Neural cell (in vitro differentiated cells): ENCODE data around the gene WDR4. TPM values are rescaled to one million over a fixed set of nuclear protein-coding genes. Genes with fewer than 3 reads are reported as not detected.

Experiments
- H2AFZ ChIP-seq: fragments of 200-600, 300-800 bp; sonication (generic), shearing (Covaris generic); 2 replicates; pipeline ENCODE4 v1.6.0; 2014; ENCODE audit warnings: low read depth, mild to moderate bottlenecking, antibody characterized with exemption, low read length, moderate library complexity
- H3F3A ChIP-seq: fragments of 200-600 bp; shearing (Covaris generic); 2 replicates; pipeline ENCODE4 v1.6.1; 2016; ENCODE audit warnings: mild to moderate bottlenecking, moderate library complexity, mixed read lengths, antibody characterized with exemption, low read length; ENCODE audit not compliant: insufficient read depth, poor library complexity, severe bottlenecking
- H3K27ac ChIP-seq: fragments of 200-600, 300-800 bp; sonication (generic), shearing (Covaris generic); 2 replicates; pipeline ENCODE4 v1.5.1; 2014; ENCODE audit warnings: mild to moderate bottlenecking, low read length, moderate library complexity
- H3K27me3 ChIP-seq: fragments of 300-800, 200-600 bp; sonication (generic), shearing (Covaris generic); 2 replicates; pipeline ENCODE4 v1.6.0; 2014; ENCODE audit warnings: mild to moderate bottlenecking, low read depth, low read length, moderate library complexity; ENCODE audit not compliant: insufficient read depth
- H3K36me3 ChIP-seq: fragments of 300-800, 200-600 bp; sonication (generic), shearing (Covaris generic); 2 replicates; pipeline ENCODE4 v1.5.1; 2014; ENCODE audit warnings: mild to moderate bottlenecking, antibody characterized with exemption, low read length, moderate library complexity; ENCODE audit not compliant: insufficient read depth
- H3K4me2 ChIP-seq: fragments of 300-800, 200-600 bp; sonication (generic), shearing (Covaris generic); 2 replicates; pipeline ENCODE4 v1.6.0; 2014; ENCODE audit warnings: mild to moderate bottlenecking, low read length
- H3K4me3 ChIP-seq: fragments of 300-800, 200-600 bp; sonication (generic), shearing (Covaris generic); 2 replicates; pipeline ENCODE4 v1.5.1; 2014; ENCODE audit warnings: mild to moderate bottlenecking, low read length, moderate library complexity
- H3K79me2 ChIP-seq: fragments of 200-600 bp; shearing (Covaris generic); replicated peaks from 2 replicates; pipeline ENCODE4 v1.6.0; 2014; ENCODE audit warnings: mild to moderate bottlenecking, low read length, moderate library complexity; ENCODE audit not compliant: insufficient read depth
- H3K9ac ChIP-seq: fragments of 300-800, 200-600 bp; sonication (generic), shearing (Covaris generic); 2 replicates; pipeline ENCODE4 v1.6.1; 2016; ENCODE audit warnings: mild to moderate bottlenecking, low read length, mixed read lengths
- H3K9me2 ChIP-seq: fragments of 200-600 bp; shearing (Covaris generic); 2 replicates; pipeline ENCODE4 v1.6.1; 2016; ENCODE audit warnings: mild to moderate bottlenecking, low read length, mixed read lengths; ENCODE audit not compliant: insufficient read depth
- H3K9me3 ChIP-seq: fragments of 200-600, 300-800 bp; sonication (generic), shearing (Covaris generic); 2 replicates; pipeline ENCODE4 v1.6.1; 2016; ENCODE audit warnings: mild to moderate bottlenecking, mixed run types, low read length, moderate library complexity, mixed read lengths
- H4K20me1 ChIP-seq: fragments of 200-600 bp; shearing (Covaris generic); 2 replicates; pipeline ENCODE4 v1.6.1; 2016; ENCODE audit warnings: mild to moderate bottlenecking, mixed run types; ENCODE audit not compliant: insufficient read depth
- EP300 ChIP-seq: fragments of 450-650 bp; conservative IDR thresholded peaks from 2 replicates; pipeline ENCODE4 v1.6.1; 2014; ENCODE audit warnings: antibody characterized with exemption, mild to moderate bottlenecking, moderate library complexity; ENCODE audit not compliant: poor library complexity, severe bottlenecking
- EZH2 ChIP-seq: fragments of 200-600, 300-800 bp; shearing (Covaris generic), sonication (generic); IDR thresholded peaks from 2 replicates; pipeline ENCODE4 v1.6.1; 2014; ENCODE audit warnings: antibody characterized with exemption, low read length, borderline replicate concordance, mild to moderate bottlenecking; ENCODE audit not compliant: insufficient read depth, poor library complexity, severe bottlenecking
- MXI1 ChIP-seq: fragments of 450-650 bp; conservative IDR thresholded peaks from 2 replicates; pipeline ENCODE4 v1.6.1; 2014; ENCODE audit warnings: antibody characterized with exemption, mild to moderate bottlenecking; ENCODE audit not compliant: poor library complexity, severe bottlenecking
- POLR2AphosphoS5 ChIP-seq: IDR thresholded peaks from 2 replicates; pipeline ENCODE4 v1.6.1; 2012
- RAD21 ChIP-seq: fragments of 450-650 bp; conservative IDR thresholded peaks from 2 replicates; pipeline ENCODE4 v1.6.1; 2014; ENCODE audit warnings: antibody characterized with exemption, mild to moderate bottlenecking, moderate library complexity
- SMC3 ChIP-seq: fragments of 450-650 bp; conservative IDR thresholded peaks from 2 replicates; pipeline ENCODE4 v1.6.1; 2014; ENCODE audit warnings: antibody characterized with exemption, mild to moderate bottlenecking, moderate library complexity; ENCODE audit not compliant: poor library complexity
- TAF1 ChIP-seq: IDR thresholded peaks from 2 replicates; pipeline ENCODE4 v1.6.1; 2012; ENCODE audit warnings: low read depth
- polyA plus RNA-seq: library from polyadenylated mRNA; depleted of rRNA; stranded (reverse); fragments of >200 nt; gene quantifications from 2 replicates; pipeline ENCODE4 v1.2.3, GENCODE V29; 2014
- TF ChIP-seq, protein P1 (sequence below): IDR thresholded peaks from 2 replicates; pipeline ENCODE4 v1.6.1; 2012; ENCODE audit warnings: borderline replicate concordance
- TF ChIP-seq, protein P2 (sequence below): fragments of 450-650 bp; IDR thresholded peaks from 2 replicates; pipeline ENCODE4 v1.5.1; 2014; ENCODE audit warnings: antibody characterized with exemption, mild to moderate bottlenecking, moderate library complexity; ENCODE audit not compliant: poor library complexity, severe bottlenecking

WDR4 gene
- polyA plus RNA-seq, 1 donor from 2014 or later: 9.2 TPM

DNA sequence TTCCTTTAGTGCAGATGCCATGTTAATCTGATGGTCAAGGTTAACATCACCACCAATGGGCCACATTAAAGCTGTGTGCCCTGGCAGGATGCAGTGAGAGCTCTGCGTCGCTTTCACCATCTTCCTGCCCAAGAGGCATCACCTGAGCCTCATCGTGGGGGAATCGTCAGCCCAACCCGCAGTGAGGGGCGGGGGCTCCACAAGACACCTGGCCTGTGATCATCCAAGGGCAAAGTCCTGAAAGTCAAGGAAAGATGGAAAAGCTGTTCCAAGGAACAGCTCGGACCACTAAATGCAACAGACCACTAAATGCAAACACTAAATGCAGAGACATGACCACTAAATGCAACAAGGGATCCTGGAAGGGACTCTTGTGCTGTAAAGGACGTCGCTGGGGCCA is 49.9 kb downstream of the WDR4 start:
- Histone ChIP-seq H3K9me3 (no peaks in the 10 kb centered on the region), H4K20me1 (no peaks in the 10 kb centered on the region), H3K4me3 (no peak overlapping the region), H3K4me2 (no peak overlapping the region), H3K79me2 (no peaks in the 10 kb centered on the region), H3K9ac (no peak overlapping the region), H3K27ac (no peak overlapping the region), H2AFZ (no peak overlapping the region), H3K27me3 (no peaks in the 10 kb centered on the region), H3F3A (no peaks in the 10 kb centered on the region), H3K9me2 (no peaks in the 10 kb centered on the region), H3K36me3 (no peaks in the 10 kb centered on the region)
- TF ChIP-seq RAD21: no peak
- TF ChIP-seq EP300: no peak
- TF ChIP-seq POLR2AphosphoS5: no peak
- TF ChIP-seq MXI1: no peak
- no peak for TF ChIP-seq EZH2
- TF ChIP-seq, protein P1, sequence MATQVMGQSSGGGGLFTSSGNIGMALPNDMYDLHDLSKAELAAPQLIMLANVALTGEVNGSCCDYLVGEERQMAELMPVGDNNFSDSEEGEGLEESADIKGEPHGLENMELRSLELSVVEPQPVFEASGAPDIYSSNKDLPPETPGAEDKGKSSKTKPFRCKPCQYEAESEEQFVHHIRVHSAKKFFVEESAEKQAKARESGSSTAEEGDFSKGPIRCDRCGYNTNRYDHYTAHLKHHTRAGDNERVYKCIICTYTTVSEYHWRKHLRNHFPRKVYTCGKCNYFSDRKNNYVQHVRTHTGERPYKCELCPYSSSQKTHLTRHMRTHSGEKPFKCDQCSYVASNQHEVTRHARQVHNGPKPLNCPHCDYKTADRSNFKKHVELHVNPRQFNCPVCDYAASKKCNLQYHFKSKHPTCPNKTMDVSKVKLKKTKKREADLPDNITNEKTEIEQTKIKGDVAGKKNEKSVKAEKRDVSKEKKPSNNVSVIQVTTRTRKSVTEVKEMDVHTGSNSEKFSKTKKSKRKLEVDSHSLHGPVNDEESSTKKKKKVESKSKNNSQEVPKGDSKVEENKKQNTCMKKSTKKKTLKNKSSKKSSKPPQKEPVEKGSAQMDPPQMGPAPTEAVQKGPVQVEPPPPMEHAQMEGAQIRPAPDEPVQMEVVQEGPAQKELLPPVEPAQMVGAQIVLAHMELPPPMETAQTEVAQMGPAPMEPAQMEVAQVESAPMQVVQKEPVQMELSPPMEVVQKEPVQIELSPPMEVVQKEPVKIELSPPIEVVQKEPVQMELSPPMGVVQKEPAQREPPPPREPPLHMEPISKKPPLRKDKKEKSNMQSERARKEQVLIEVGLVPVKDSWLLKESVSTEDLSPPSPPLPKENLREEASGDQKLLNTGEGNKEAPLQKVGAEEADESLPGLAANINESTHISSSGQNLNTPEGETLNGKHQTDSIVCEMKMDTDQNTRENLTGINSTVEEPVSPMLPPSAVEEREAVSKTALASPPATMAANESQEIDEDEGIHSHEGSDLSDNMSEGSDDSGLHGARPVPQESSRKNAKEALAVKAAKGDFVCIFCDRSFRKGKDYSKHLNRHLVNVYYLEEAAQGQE: no peak
- TF ChIP-seq, protein P2, sequence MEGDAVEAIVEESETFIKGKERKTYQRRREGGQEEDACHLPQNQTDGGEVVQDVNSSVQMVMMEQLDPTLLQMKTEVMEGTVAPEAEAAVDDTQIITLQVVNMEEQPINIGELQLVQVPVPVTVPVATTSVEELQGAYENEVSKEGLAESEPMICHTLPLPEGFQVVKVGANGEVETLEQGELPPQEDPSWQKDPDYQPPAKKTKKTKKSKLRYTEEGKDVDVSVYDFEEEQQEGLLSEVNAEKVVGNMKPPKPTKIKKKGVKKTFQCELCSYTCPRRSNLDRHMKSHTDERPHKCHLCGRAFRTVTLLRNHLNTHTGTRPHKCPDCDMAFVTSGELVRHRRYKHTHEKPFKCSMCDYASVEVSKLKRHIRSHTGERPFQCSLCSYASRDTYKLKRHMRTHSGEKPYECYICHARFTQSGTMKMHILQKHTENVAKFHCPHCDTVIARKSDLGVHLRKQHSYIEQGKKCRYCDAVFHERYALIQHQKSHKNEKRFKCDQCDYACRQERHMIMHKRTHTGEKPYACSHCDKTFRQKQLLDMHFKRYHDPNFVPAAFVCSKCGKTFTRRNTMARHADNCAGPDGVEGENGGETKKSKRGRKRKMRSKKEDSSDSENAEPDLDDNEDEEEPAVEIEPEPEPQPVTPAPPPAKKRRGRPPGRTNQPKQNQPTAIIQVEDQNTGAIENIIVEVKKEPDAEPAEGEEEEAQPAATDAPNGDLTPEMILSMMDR: no peak
- TF ChIP-seq TAF1: no peak
- no peak for TF ChIP-seq SMC3

DNA sequence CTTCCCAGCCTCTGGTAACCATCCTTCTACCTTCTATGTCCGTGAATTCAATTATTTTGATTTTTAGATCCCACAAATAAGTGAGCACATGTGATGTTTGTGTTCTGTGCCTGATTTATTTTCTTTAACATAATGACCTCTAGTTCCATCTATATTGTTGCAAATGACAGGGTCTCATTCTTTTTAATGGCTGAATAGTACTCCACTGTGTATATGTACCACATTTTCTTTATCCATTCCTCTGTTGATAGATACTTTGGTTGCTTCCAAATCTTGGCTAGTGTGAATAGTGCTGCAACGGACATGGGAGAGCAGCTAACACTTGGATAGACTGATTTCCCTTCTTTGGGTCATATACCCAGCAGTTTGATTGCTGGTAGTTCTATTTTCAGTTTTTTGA is 51.8 kb downstream of the WDR4 start:
- no peak for TF ChIP-seq MXI1
- Histone ChIP-seq H3K9ac (no peak overlapping the region), H3K4me2 (no peak overlapping the region), H3K4me3 (no peak overlapping the region), H2AFZ (no peak overlapping the region), H3K27me3 (no peaks in the 10 kb centered on the region), H3F3A (no peaks in the 10 kb centered on the region), H3K79me2 (no peaks in the 10 kb centered on the region), H3K9me3 (no peaks in the 10 kb centered on the region), H4K20me1 (no peaks in the 10 kb centered on the region), H3K36me3 (no peaks in the 10 kb centered on the region), H3K27ac (no peak overlapping the region), H3K9me2 (no peaks in the 10 kb centered on the region)
